Measurements from ENCODE around the gene CCDC88C.

GRCh38 chr14:91327250-91327595 lies 90.4 kb downstream of the CCDC88C start:
- TF ChIP-seq, protein P1, sequence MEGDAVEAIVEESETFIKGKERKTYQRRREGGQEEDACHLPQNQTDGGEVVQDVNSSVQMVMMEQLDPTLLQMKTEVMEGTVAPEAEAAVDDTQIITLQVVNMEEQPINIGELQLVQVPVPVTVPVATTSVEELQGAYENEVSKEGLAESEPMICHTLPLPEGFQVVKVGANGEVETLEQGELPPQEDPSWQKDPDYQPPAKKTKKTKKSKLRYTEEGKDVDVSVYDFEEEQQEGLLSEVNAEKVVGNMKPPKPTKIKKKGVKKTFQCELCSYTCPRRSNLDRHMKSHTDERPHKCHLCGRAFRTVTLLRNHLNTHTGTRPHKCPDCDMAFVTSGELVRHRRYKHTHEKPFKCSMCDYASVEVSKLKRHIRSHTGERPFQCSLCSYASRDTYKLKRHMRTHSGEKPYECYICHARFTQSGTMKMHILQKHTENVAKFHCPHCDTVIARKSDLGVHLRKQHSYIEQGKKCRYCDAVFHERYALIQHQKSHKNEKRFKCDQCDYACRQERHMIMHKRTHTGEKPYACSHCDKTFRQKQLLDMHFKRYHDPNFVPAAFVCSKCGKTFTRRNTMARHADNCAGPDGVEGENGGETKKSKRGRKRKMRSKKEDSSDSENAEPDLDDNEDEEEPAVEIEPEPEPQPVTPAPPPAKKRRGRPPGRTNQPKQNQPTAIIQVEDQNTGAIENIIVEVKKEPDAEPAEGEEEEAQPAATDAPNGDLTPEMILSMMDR (IDR thresholded peaks at IDR 0.05): no peak
- no peak for TF ChIP-seq ZFX (IDR thresholded peaks at IDR 0.05; ENCODE audit: borderline replicate concordance)

Data from 22Rv1 (cell line).